Astrocyte (in vitro differentiated cells and primary cell): ENCODE data around the gene FUT7. TPM values are rescaled to one million over a fixed set of nuclear protein-coding genes. Genes with fewer than 3 reads are reported as not detected.

Experiments
- DNase-seq: peaks from one replicate; pipeline ENCODE4 v3.0.0-alpha.2; 2010; ENCODE audit warnings: low read depth
- FAIRE-seq: peaks from 2 replicates; lab custom pipeline; 2011; peaks lifted over from hg19 to GRCh38; lab: Jason Lieb, UNC
- H2AFZ ChIP-seq: 2 replicates; pipeline ENCODE4 v1.6.0; 2012; ENCODE audit warnings: low read depth, low read length, inconsistent platforms
- H3K27ac ChIP-seq: 2 replicates; pipeline ENCODE4 v1.5.1; 2011; ENCODE audit warnings: low read depth, low read length, inconsistent platforms
- H3K27me3 ChIP-seq: 2 replicates; pipeline ENCODE4 v1.6.0; 2011; ENCODE audit warnings: low read length, inconsistent platforms; ENCODE audit not compliant: insufficient read depth
- H3K36me3 ChIP-seq: 2 replicates; pipeline ENCODE4 v1.5.1; 2011; ENCODE audit warnings: low read length, inconsistent platforms; ENCODE audit not compliant: insufficient read depth
- H3K4me1 ChIP-seq: 2 replicates; pipeline ENCODE4 v1.5.1; 2011; ENCODE audit warnings: low read length, inconsistent platforms; ENCODE audit not compliant: insufficient read depth
- H3K4me2 ChIP-seq: 2 replicates; pipeline ENCODE4 v1.6.0; 2012; ENCODE audit warnings: low read length, inconsistent platforms
- H3K4me3 ChIP-seq: 2 replicates; pipeline ENCODE4 v1.5.1; 2011; ENCODE audit warnings: low read depth, mild to moderate bottlenecking, low read length, inconsistent platforms; ENCODE audit not compliant: insufficient read depth
- H3K79me2 ChIP-seq: 2 replicates; pipeline ENCODE4 v1.6.0; 2012; ENCODE audit warnings: mild to moderate bottlenecking, low read length, inconsistent platforms; ENCODE audit not compliant: insufficient read depth
- H3K9ac ChIP-seq: 2 replicates; pipeline ENCODE4 v1.6.0; 2012; ENCODE audit warnings: mild to moderate bottlenecking, low read length, inconsistent platforms
- H3K9me3 ChIP-seq: 2 replicates; pipeline ENCODE4 v1.5.1; 2012; ENCODE audit warnings: low read depth, mild to moderate bottlenecking, low read length, inconsistent platforms; ENCODE audit not compliant: insufficient read depth
- H4K20me1 ChIP-seq: 2 replicates; pipeline ENCODE4 v1.6.0; 2012; ENCODE audit warnings: low read length, inconsistent platforms; ENCODE audit not compliant: insufficient read depth
- H3K27ac Mint-ChIP-seq: one replicate; pipeline ENCODE4 v1.8.0; 2021; ENCODE audit warnings: mild to moderate bottlenecking, mixed read lengths; ENCODE audit not compliant: unreplicated experiment
- H3K27me3 Mint-ChIP-seq: one replicate; pipeline ENCODE4 v1.8.0; 2021; ENCODE audit warnings: low read depth, mixed read lengths; ENCODE audit not compliant: unreplicated experiment
- H3K36me3 Mint-ChIP-seq: one replicate; pipeline ENCODE4 v1.8.0; 2021; ENCODE audit warnings: low read depth, mixed read lengths; ENCODE audit not compliant: unreplicated experiment
- H3K4me1 Mint-ChIP-seq: one replicate; pipeline ENCODE4 v1.8.0; 2021; ENCODE audit warnings: low read depth, mixed read lengths; ENCODE audit not compliant: unreplicated experiment
- H3K4me3 Mint-ChIP-seq: one replicate; pipeline ENCODE4 v1.8.0; 2021; ENCODE audit warnings: mild to moderate bottlenecking, moderate library complexity, mixed read lengths; ENCODE audit not compliant: unreplicated experiment
- H3K9me3 Mint-ChIP-seq: one replicate; pipeline ENCODE4 v1.8.0; 2021; ENCODE audit warnings: mild to moderate bottlenecking, mixed read lengths; ENCODE audit not compliant: unreplicated experiment
- EZH2 ChIP-seq: IDR thresholded peaks from 2 replicates; pipeline ENCODE4 v1.6.1; 2012; ENCODE audit warnings: mild to moderate bottlenecking, low read length, inconsistent platforms; ENCODE audit not compliant: insufficient read depth
- total RNA-seq: library from RNA; stranded (reverse); gene quantifications from 2 replicates; pipeline ENCODE4 v1.2.1, GENCODE V29; 2021
- TF ChIP-seq, protein P1 (sequence below): IDR thresholded peaks from 2 replicates; pipeline ENCODE4 v1.5.1; 2011; ENCODE audit warnings: low read depth, mild to moderate bottlenecking, inconsistent platforms, low read length, moderate library complexity; ENCODE audit not compliant: insufficient read depth

Gene FUT7
- total RNA-seq, 1 donor from 2014 or later = not detected

DNA sequence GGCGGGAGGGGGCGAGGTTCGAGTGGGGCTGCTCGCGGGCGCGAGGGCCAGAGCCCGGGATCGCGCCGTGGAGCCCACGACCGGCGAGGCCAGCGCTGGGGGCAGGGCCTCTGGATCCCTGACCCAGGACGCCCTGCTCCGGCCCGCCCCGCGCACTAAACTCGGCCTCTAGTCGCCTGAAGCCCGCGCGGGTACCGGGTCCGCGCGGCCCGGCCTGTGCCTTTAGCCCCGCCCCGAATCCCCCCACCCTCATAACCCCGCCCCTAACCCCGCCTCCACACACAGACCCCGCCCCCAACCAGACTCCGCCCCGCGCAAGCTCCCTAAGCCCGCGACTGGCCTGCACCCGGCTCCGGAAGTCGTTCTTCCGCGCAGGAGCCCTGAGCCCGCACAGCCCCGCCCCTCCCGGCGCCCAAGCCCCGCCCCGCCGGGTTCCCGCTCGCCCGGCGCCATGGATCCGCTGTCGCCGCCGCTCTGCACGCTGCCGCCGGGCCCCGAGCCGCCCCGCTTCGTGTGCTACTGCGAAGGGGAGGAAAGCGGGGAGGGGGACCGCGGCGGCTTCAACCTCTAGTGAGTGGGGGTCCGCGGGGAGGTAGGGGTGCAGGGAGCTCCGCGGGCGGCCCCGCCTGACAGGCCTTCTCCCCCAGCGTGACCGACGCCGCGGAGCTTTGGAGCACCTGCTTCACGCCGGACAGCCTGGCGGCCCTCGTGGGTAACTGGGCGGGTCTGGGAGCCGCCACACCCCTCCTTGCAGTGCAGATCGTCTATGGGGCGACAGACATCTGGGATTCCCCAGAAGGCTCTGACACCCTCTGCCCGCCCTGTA, 39.7 kb downstream of the FUT7 start, which contains the start of gene PAXX:
Gene PAXX, plus strand, starts transcription at position 430 of the 826 bp plus-strand sequence. Its CDS starts 22 bp downstream, at position 452.
- FAIRE-seq (no peak), DNase-seq (peak; percentile 71)
- Histone ChIP-seq H3K79me2 (peaks cover 13% of the 10 kb centered on the region), H3K9me3 (peaks cover 6% of the 10 kb centered on the region), H2AFZ (peak within 1 kb of the TSS; percentile 79), H3K9ac (peak within 1 kb of the TSS; percentile 75), H3K36me3 (no peaks in the 10 kb centered on the region), H4K20me1 (peaks cover 12% of the 10 kb centered on the region), H3K27me3 (no peaks in the 10 kb centered on the region), H3K4me2 (peak within 1 kb of the TSS; percentile 97), H3K4me3 (peak within 1 kb of the TSS; percentile 76), H3K27ac (no peak within 1 kb of the TSS), H3K4me1 (peaks cover 29% of the 10 kb centered on the region)
- H3K36me3 Mint-ChIP-seq = peaks cover 5% of the 10 kb centered on the region
- peaks cover 5% of the 10 kb centered on the region for H3K9me3 Mint-ChIP-seq
- TF ChIP-seq, protein P1, sequence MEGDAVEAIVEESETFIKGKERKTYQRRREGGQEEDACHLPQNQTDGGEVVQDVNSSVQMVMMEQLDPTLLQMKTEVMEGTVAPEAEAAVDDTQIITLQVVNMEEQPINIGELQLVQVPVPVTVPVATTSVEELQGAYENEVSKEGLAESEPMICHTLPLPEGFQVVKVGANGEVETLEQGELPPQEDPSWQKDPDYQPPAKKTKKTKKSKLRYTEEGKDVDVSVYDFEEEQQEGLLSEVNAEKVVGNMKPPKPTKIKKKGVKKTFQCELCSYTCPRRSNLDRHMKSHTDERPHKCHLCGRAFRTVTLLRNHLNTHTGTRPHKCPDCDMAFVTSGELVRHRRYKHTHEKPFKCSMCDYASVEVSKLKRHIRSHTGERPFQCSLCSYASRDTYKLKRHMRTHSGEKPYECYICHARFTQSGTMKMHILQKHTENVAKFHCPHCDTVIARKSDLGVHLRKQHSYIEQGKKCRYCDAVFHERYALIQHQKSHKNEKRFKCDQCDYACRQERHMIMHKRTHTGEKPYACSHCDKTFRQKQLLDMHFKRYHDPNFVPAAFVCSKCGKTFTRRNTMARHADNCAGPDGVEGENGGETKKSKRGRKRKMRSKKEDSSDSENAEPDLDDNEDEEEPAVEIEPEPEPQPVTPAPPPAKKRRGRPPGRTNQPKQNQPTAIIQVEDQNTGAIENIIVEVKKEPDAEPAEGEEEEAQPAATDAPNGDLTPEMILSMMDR = no peak
- TF ChIP-seq EZH2 = no peak
- H3K27me3 Mint-ChIP-seq = peaks cover 31% of the 10 kb centered on the region
- H3K27ac Mint-ChIP-seq = peak within 1 kb of the TSS; percentile 58
- H3K4me3 Mint-ChIP-seq = peak within 1 kb of the TSS; percentile 82
- H3K4me1 Mint-ChIP-seq = no peaks in the 10 kb centered on the region

DNA sequence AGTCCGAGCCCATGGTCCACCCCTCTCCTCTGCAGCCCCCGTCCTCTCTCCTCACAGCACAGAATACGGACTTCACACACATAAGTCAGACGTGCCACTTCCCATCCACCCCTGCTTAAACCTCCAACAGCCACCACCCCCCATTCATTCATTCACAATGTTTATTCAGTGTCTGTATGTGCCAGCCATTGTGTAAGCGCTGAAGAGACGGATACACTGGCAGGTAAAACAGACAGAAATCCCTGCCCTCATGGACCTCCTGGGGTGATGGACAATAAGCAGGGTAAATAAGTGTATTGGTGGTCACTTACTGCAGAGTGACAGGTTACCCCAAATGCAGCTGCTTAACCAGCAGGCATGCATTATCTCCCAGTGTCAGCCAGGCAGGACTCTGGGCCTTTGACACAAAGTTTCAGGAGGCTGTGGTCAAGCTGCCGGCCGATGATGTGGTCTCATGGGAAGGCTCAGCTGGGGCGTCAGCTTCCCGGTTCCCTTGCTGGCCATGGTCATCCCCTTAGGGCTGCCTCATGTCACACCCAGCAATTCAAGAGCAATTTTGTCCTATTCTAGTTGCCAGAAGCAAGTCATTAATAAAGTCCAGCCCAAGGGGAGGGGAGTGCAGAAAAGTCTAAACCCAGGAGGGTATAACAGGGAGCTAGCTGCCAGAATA, 41.5 kb downstream of the FUT7 start:
- Histone ChIP-seq H3K4me3 (no peak overlapping the region), H4K20me1 (peaks cover 12% of the 10 kb centered on the region), H3K27me3 (peaks cover 5% of the 10 kb centered on the region), H3K36me3 (no peaks in the 10 kb centered on the region), H3K27ac (no peak overlapping the region), H3K9ac (no peak overlapping the region), H3K4me2 (no peak overlapping the region), H3K9me3 (peaks cover 6% of the 10 kb centered on the region), H2AFZ (no peak overlapping the region), H3K4me1 (peaks cover 11% of the 10 kb centered on the region), H3K79me2 (peaks cover 13% of the 10 kb centered on the region)
- Mint-ChIP-seq H3K27ac (no peak overlapping the region), H3K4me1 (no peaks in the 10 kb centered on the region), H3K9me3 (peaks cover 5% of the 10 kb centered on the region), H3K27me3 (peaks cover 36% of the 10 kb centered on the region), H3K36me3 (peaks cover 5% of the 10 kb centered on the region), H3K4me3 (no peak overlapping the region)
- DNase-seq = no peak
- no peak for TF ChIP-seq EZH2
- TF ChIP-seq, protein P1 = no peak
- FAIRE-seq = no peak
